Activated T-cell treated with anti-CD3 and anti-CD28 coated beads, Interleukin-2, amount 50 U/mL, for 24 hours (primary cell): Measurements from ENCODE around the gene ENTPD6.
"Not testable (repeated sequence)": the region's sequence is repeated elsewhere in the genome, so short reads cannot be mapped to it uniquely, and the experiment has no call there.

Source experiments
- DNase-seq: peaks from one replicate; pipeline ENCODE4 v3.0.0-alpha.2; 2020
- H3K27ac Mint-ChIP-seq: 2 replicates; pipeline ENCODE4 v1.8.0; 2020; ENCODE audit warnings: mild to moderate bottlenecking, mixed read lengths
- H3K27me3 Mint-ChIP-seq: 2 replicates; pipeline ENCODE4 v1.8.0; 2020; ENCODE audit warnings: mixed read lengths
- H3K36me3 Mint-ChIP-seq: 2 replicates; pipeline ENCODE4 v1.8.0; 2020; ENCODE audit warnings: low read depth, mixed read lengths
- H3K4me1 Mint-ChIP-seq: 2 replicates; pipeline ENCODE4 v1.8.0; 2020; ENCODE audit warnings: low read depth, mixed read lengths
- H3K4me3 Mint-ChIP-seq: 2 replicates; pipeline ENCODE4 v1.8.0; 2020; ENCODE audit warnings: mild to moderate bottlenecking, moderate library complexity, mixed read lengths
- H3K9me3 Mint-ChIP-seq: 2 replicates; pipeline ENCODE4 v1.8.0; 2020; ENCODE audit warnings: mixed read lengths

The ENTPD6 gene

DNA sequence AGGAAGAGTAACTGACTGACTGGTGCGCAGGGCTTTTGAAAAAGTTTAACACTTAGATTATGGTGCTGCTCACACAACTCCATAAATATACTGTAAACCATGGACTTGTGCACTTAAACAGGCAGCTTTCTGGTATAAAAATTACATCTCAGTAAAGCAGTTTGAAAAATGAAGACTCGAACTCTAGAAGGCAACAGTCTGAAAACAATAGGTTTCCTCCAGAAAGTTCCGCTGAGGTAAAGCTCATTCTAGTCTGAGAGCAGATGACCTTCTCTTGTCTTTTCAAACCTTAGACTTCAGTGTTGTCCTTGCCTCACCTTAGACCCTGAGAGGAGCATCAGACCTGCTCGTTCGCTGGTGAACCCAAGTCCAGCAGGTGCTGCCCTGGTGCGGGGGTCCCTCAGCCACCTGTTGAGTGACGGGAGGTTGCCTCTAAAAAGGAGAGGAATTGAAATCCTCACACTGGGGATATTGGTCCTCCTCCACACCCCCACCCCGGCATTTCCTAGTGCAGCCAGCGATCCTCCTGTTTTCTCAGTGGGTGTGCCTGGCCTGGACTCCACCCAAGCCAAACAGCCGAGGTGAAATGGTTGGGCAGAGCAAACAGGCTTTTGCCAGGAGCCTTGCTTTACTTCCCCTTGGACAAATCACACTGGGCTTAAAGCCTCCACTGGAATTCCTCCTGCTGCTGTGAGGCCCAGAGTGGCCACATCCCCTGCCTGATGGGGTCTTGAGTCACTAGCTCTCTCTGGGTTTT lies 37.7 kb downstream of the ENTPD6 start:
- Mint-ChIP-seq H3K27me3 (peaks cover 24% of the 10 kb centered on the region), H3K36me3 (no peaks in the 10 kb centered on the region), H3K27ac (no peak overlapping the region), H3K4me1 (peaks cover 15% of the 10 kb centered on the region), H3K4me3 (no peak overlapping the region), H3K9me3 (no peaks in the 10 kb centered on the region)
- DNase-seq, result no peak

DNA sequence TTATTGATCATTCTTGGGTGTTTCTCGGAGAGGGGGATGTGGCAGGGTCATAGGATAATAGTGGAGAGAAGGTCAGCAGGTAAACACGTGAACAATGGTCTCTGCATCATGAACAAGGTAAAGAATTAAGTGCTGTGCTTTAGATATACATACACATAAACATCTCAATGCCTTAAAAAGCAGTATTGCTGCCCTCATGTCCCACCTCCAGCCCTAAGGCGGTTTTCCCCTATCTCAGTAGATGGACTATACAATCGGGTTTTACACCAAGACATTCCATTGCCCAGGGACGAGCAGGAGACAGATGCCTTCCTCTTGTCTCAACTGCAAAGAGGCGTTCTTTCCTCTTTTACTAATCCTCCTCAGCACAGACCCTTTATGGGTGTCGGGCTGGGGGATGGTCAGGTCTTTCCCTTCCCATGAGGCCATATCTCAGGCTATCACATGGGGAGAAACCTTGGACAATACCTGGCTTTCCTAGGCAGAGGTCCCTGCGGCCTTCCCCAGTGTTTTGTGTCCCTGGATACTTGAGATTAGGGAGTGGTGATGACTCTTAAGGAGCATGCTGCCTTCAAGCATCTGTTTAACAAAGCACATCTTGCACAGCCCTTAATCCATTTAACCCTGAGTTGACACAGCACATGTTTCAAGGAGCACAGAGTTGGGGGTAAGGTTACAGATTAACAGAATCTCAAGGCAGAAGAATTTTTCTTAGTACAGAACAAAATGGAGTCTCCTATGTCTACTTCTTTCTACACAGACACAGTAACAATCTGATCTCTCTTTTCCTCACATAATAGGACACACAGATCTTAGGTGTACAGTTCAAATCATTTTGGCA lies 38.7 kb downstream of the ENTPD6 start:
- DNase-seq, H3K4me3 Mint-ChIP-seq, H3K36me3 Mint-ChIP-seq, H3K9me3 Mint-ChIP-seq, H3K27ac Mint-ChIP-seq: not testable (repeated sequence)
- Mint-ChIP-seq H3K27me3 (peaks cover 24% of the 10 kb centered on the region), H3K4me1 (peaks cover 25% of the 10 kb centered on the region)

DNA sequence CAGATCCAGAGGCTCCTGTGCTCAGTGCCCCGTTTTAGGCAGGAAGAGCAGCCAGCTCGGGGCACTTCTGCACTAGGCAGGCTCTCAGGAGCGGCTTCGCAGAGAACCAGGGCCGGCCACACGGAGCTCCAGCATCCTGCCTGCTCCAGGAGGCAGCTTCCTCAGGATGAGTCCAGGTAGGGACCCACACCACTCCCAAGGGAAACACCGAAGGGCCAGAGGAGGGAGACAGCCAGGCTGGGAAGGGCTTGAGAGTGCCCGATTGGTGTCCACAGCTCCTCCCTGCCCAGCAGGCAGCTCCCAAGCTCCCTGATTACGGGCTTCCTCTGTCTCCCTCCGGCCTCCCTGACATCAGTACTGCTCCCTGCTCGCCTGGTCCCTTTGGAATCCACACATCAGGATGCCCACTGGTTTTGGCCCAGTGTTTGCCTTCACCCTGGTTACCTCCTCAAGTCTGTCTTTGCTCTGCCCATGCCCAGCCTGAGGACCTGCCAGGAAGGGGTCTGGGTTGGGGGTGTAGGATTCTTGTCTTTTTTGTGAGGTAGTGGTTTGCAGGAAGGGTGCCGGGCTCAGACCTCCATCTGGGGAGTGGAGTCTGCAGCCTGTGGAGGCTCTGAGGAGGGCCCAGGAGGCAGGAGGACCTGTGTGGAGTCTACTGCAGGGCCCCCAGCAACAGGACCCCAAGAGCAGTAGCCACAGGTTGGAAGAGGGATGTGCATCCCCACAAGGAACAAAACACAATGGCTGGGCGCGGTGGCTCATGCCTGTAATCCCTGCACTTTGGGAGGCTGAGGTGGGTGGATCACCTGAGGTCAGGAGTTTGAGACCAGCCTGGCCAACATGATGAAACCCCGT lies 41.2 kb downstream of the ENTPD6 start:
- Mint-ChIP-seq H3K27me3 (peaks cover 29% of the 10 kb centered on the region), H3K9me3 (no peaks in the 10 kb centered on the region), H3K4me3 (no peak overlapping the region), H3K27ac (peak overlapping the region; percentile 97), H3K4me1 (peaks cover 31% of the 10 kb centered on the region), H3K36me3 (no peaks in the 10 kb centered on the region)
- DNase-seq, result no peak

DNA sequence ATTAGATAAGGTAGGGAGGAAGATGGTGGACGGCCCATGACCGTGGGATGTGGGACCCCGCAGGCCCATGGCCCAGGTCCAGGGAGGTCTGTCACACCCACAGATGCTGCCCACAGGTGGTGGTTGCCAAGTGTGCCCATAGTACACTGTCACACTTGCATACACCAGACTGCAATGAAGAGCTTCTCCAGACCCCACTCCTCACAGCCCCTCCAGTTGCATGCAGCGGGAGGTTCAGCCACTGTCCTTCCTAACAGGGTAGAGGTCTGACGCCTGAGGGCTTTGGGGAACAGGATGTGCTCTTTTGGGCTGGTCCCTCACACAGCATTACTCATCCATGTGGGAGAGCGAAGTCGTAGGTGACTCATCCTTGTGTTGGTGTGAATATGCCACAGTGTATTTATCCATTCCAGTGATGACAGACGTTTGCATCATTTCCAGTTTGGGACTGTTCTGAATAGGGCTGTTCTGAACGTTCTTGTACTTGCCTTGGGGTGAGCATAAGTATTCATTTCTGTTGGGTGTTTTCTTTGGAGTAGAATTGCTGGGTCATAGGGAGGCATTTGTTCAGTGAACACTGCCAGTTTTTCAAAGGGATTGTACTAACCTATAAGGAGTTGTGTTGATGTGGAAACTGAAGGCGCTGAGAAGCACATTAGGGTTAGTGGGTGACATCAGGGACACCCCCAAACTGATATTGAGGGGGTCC lies 42.3 kb downstream of the ENTPD6 start:
- Mint-ChIP-seq H3K27me3 (peaks cover 37% of the 10 kb centered on the region), H3K4me3 (peak overlapping the region; percentile 42), H3K36me3 (no peaks in the 10 kb centered on the region), H3K4me1 (peaks cover 31% of the 10 kb centered on the region), H3K27ac (peak overlapping the region; percentile 97), H3K9me3 (no peaks in the 10 kb centered on the region)
- peak; percentile 68 for DNase-seq

DNA sequence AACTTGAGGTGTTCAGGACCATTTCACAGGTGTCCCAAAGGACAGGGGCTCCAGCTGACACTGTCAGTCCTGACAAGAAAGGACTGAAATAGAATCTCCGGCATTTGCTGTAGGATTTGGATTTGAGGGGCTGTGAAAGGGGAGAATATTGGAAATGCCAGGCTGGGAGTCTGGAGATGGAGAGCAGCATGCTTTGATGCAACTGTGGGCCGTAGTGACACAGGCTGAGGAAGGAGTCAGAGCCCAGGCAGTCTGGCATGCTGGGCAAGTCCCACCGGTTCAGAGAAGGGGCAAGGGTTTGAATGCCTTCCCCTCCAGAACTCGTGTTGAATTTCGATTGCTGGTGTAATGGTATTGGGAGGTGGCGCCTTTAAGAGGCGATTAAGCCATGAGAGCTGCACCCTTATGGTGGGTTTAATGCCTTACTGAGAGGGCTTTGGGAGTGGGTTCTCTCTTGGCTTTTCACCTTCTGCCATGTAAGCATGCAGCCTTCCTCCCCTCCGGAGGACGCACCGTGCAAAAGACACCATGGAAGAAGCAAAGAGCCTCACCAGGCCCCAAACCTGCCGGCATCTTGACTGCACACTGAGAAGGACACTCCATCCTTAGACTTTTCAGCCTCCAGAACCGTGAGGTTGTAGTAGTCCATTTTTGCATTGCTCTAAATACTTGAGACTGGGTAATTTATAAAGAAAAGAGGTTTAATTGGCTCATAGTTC lies 43.0 kb downstream of the ENTPD6 start:
- Mint-ChIP-seq H3K9me3 (no peaks in the 10 kb centered on the region), H3K4me1 (peaks cover 31% of the 10 kb centered on the region), H3K27me3 (peaks cover 37% of the 10 kb centered on the region), H3K27ac (peak overlapping the region; percentile 97), H3K4me3 (peak overlapping the region; percentile 42), H3K36me3 (no peaks in the 10 kb centered on the region)
- no peak for DNase-seq

DNA sequence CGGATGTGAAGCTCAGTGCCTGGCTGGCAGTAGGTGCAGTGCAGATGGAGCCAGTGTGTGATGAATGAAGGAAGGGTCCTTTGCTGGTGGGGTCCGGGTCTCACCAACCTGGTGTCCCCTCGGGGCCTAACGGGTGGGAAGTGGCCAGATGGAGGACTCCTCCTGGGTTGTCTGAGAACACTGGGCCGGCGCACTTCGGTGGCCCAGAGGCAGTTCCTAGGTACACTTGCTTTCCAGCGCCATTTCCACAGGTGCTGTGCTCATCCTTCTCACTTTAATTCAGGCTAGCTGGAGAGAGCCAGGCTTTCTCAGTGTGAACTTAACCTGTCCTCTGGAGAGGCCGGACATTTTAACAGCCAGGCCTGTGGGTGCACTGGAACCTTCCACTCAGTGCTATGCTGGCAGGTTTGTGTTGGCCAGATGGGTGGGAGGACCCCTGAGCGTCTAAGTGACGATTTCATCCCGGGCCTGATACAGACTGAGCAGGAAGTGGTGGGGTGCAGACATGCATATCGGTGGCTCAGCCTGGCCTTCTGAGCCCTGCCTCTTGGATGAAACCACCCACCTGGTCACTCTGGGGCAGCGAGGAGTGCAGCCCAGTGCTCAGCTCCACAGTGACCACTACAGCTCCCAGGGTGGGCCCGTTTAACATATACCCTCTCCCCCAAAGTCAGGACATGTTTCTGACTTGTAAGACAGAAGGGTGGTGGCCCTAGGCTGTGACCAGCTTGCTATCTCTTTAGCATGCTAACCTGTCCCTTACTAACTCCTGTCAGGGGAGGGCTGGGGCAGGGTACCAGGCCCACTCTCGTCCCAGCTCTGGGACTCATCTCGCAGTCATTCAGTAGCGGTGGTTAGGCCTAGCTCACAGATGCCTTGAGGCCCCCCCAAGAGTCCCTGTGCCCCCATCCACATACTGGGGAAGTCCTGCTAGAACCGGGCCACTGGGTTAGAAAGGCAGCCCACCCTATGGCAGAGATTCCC lies 44.2 kb downstream of the ENTPD6 start:
- DNase-seq, result no peak
- H3K27me3 Mint-ChIP-seq, result peaks cover 26% of the 10 kb centered on the region
- H3K9me3 Mint-ChIP-seq, result no peaks in the 10 kb centered on the region
- H3K4me3 Mint-ChIP-seq, result no peak overlapping the region
- H3K36me3 Mint-ChIP-seq, result no peaks in the 10 kb centered on the region
- H3K4me1 Mint-ChIP-seq, result peaks cover 31% of the 10 kb centered on the region
- H3K27ac Mint-ChIP-seq, result peak overlapping the region; percentile 97

DNA sequence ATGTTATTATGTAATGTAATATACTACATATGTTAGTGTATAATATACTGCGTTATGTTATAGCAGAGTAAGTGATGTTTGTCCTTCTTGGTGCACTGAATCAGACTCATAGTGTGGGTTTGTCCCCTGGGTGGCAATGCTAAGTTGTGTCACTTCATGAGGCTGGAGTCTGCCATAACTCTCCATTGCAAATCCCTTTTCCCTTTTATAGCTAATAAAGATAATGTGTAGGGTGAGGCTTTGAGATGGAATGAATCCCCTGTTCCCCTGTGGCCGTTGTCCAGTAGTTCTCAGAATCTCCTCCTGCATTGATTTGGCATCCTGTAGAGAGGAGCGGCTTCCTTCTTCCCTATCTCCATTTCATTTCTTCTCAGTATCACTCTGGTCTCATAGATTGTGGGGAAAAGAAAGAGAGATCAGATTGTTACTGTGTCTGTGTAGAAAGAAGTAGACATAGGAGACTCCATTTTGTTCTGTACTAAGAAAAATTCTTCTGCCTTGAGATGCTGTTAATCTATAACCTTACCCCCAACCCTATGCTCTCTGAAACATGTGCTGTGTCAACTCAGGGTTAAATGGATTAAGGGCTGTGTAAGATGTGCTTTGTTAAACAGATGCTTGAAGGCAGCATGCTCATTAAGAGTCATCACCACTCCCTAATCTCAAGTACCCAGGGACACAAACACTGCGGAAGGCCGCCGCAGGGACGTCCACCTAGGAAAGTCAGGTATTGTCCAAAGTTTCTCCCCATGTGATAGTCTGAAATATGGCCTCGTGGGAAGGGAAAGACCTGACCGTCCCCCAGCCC lies 45.5 kb downstream of the ENTPD6 start:
- H3K36me3 Mint-ChIP-seq, H3K4me3 Mint-ChIP-seq, H3K9me3 Mint-ChIP-seq, H3K27ac Mint-ChIP-seq, DNase-seq: not testable (repeated sequence)
- Mint-ChIP-seq H3K27me3 (peaks cover 18% of the 10 kb centered on the region), H3K4me1 (peaks cover 37% of the 10 kb centered on the region)

DNA sequence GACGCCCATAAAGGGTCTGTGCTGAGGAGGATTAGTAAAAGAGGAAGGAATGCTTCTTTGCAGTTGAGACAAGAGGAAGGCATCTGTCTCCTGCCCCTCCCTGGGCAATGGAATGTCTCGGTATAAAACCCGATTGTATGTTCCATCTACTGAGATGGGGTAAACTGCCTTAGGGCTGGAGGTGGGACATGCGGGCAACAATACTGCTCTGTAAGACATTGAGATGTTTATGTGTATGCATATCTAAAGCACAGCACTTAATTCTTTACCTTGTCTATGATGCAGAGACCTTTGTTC lies 46.1 kb downstream of the ENTPD6 start:
- Mint-ChIP-seq H3K4me1 (peaks cover 42% of the 10 kb centered on the region), H3K27me3 (peaks cover 18% of the 10 kb centered on the region)
- not testable (repeated sequence) for DNase-seq, H3K4me3 Mint-ChIP-seq, H3K36me3 Mint-ChIP-seq, H3K9me3 Mint-ChIP-seq, H3K27ac Mint-ChIP-seq

DNA sequence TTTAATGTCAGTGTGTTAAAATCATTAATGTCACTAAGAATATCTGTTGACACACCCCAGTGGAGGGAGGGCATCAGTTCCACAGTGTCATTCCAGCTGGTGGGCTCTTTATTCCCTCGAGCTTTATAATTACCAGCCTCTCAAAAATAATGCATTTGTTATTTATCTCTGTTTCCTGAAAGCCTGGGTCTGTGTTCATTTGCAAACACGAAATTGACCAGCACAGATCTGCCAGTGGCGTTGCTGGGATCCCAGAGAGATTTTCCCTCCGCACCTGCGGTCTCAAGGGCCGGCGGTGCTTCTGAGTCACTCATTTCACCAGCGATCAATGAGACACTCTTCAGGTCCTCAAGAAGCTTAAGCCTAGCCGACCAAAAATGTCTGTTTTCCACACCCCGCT lies 46.7 kb downstream of the ENTPD6 start:
- Mint-ChIP-seq H3K36me3 (no peaks in the 10 kb centered on the region), H3K27me3 (peaks cover 18% of the 10 kb centered on the region), H3K4me3 (no peak overlapping the region), H3K4me1 (peaks cover 43% of the 10 kb centered on the region), H3K9me3 (no peaks in the 10 kb centered on the region), H3K27ac (no peak overlapping the region)
- DNase-seq, result no peak

DNA sequence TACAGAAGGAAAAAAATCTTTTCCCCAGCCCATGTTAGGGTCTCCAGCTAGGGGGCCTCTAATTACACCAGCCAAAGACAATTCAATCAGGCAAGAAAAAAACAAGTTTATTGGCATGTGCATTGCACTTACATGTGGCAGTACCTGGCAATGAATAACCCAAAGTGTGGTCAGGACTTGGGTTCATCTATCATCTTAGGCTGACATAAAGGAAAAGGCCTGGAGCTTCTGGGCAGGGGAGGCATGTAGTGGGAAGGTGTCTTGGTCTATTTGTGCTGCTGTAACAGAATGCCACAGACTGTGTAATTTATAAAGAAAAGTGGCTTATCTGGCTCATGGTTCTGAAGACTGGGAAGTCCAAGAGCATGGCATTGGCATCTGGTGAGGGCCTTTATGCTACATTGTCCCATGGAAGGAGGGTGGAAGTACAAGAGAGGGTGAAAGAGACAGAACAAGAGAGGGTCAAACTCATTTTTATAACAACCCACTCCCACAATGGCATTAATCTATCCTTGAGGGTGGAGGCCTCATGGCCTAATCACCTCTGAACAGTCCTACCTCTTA lies 48.0 kb downstream of the ENTPD6 start:
- Mint-ChIP-seq H3K27ac (no peak overlapping the region), H3K36me3 (peaks cover 3% of the 10 kb centered on the region), H3K27me3 (peaks cover 18% of the 10 kb centered on the region), H3K9me3 (no peaks in the 10 kb centered on the region), H3K4me1 (peaks cover 33% of the 10 kb centered on the region), H3K4me3 (no peak overlapping the region)
- DNase-seq, result no peak

DNA sequence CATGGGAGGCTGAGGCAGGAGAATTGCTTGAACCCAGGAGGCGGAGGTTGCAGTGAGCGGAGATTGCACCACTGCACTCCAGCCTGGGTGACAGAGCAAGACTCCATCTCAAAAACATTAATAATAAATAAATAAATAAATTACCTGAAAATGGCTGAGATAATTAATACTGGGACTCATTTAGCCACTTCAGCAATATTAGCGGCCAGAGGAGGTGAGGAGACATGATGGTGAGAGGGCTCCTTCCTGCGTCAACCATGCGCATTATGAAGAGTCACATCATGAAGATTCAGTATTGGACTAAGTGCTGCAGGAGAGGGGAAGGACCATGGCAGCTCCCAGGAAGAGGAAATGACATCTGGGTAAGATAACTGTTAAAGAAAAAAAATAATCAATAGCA lies 49.5 kb downstream of the ENTPD6 start:
- Mint-ChIP-seq H3K27ac (no peak overlapping the region), H3K27me3 (peaks cover 18% of the 10 kb centered on the region), H3K36me3 (peaks cover 7% of the 10 kb centered on the region), H3K4me3 (no peak overlapping the region), H3K4me1 (peaks cover 33% of the 10 kb centered on the region), H3K9me3 (no peaks in the 10 kb centered on the region)
- no peak for DNase-seq

DNA sequence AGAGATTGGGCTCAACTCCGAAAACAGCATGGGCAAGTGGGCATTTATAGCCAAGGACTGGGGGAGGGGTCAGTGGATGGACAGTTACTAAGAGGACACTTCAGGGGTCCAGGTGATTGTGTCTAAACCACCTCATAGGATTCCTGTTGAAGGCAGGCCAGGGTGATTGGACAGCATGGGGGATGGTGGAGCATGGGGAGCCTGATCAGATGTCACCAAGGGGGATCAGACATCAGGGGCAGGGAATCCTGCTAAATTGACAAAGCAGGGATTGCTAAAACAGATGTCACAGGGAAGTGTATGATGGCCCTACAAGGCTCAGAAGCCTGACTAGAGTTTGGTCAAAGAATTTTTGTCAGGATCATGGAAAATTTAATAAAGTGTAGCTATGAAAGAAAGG lies 49.9 kb downstream of the ENTPD6 start:
- peaks cover 7% of the 10 kb centered on the region for H3K36me3 Mint-ChIP-seq
- no peaks in the 10 kb centered on the region for H3K9me3 Mint-ChIP-seq
- DNase-seq, result no peak
- peaks cover 38% of the 10 kb centered on the region for H3K4me1 Mint-ChIP-seq
- H3K27me3 Mint-ChIP-seq, result peaks cover 18% of the 10 kb centered on the region
- H3K27ac Mint-ChIP-seq, result no peak overlapping the region
- no peak overlapping the region for H3K4me3 Mint-ChIP-seq
